Frontal cortex (tissue), 4 donors: ENCODE results near the gene CACNA2D3. TPM values are rescaled to one million over a fixed set of nuclear protein-coding genes. Genes with fewer than 3 reads are reported as not detected.
"Not testable (repeated sequence)": the region's sequence is repeated elsewhere in the genome, so short reads cannot be mapped to it uniquely, and the experiment has no call there.

Experiments
- DNase-seq, 2 donors: peaks; one replicate each; pipeline ENCODE4 v3.0.0; 2012; ENCODE audit warnings: low spot score in 2 of 2
- FAIRE-seq: peaks from 2 replicates; lab custom pipeline; 2012; peaks lifted over from hg19 to GRCh38; lab: Jason Lieb, UNC
- total RNA-seq: library from RNA; depleted of rRNA; stranded (reverse); fragments of >200 nt; gene quantifications from one replicate; pipeline ENCODE4 v1.2.3, GENCODE V29; 2014
- donor health status: control.
- donor health status: control.
- donor health status: control.

CACNA2D3 gene
- total RNA-seq = 30.6 TPM

DNA sequence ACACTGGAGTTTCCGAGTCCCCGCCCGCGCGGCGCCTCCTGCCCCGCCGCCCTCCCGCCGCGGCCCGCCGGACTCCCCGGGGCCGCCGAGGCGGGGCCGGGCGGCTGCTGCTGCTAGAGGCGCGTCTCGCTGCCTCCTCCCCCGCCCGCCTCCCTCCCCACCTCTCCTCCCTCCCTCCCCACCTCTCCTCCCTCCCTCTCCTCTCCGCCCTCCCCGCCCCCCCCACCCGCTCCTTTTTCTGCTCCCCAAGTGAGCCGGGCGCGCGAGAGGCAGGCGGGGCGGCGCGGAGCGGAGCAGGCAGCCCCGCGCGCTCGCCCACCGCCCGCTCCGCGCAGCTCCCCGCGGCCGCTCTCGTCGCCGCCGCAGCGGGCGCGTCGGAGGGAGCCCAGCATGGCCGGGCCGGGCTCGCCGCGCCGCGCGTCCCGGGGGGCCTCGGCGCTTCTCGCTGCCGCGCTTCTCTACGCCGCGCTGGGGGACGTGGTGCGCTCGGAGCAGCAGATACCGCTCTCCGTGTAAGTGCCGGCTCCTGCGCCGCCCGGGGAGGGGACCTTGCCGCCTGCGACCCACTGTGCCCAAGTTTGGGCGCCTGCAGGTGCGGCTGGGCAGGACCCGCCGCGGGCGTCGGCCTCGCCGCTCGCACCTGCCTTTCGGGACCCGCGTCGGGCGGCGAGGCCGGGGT is at the start of gene CACNA2D3:
TSS of gene CACNA2D3 (plus strand) at position 229 of the 679 bp plus-strand sequence.
- no peak for FAIRE-seq
- peak; percentile 66 to 72 for DNase-seq

DNA sequence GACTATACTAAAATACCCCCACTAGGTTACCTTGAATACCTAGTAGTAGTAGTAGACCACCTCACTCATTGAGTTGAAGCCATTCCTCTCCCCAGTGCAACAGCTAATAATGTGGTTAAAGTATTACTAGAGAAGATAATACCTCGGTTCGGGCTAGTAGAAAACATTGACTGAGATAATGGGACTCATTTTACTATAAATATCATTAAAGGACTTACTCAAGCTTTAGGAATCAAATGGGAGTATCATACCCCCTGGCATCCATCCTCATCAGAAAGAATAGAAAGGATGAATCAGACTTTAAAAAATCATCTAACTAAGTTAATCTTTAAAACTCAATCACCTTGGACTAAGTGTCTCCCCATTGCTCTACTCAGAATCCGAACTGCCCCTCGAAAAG is 49.0 kb upstream of the CACNA2D3 start:
- FAIRE-seq (no peak), DNase-seq (no peak)

DNA sequence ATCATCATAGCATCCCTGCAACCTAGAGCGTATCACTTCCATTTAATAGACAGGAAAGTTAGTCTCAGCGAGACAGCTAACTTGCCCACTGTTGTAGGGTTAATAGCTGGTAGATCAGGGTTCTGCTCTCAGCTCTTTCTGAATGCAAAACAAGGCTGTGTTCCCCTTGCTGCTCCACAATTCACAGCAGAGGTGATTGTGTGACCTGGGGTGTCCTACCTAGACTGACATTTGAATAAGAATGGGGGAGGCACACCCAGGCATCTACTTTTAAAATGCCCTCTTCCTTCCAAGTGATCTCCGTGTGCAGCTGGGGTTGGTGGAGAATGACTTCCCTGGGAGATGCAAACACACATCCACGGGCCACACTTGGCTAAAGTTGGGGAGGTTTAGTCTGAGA is 43.0 kb upstream of the CACNA2D3 start:
- no peak for FAIRE-seq
- no peak for DNase-seq

DNA sequence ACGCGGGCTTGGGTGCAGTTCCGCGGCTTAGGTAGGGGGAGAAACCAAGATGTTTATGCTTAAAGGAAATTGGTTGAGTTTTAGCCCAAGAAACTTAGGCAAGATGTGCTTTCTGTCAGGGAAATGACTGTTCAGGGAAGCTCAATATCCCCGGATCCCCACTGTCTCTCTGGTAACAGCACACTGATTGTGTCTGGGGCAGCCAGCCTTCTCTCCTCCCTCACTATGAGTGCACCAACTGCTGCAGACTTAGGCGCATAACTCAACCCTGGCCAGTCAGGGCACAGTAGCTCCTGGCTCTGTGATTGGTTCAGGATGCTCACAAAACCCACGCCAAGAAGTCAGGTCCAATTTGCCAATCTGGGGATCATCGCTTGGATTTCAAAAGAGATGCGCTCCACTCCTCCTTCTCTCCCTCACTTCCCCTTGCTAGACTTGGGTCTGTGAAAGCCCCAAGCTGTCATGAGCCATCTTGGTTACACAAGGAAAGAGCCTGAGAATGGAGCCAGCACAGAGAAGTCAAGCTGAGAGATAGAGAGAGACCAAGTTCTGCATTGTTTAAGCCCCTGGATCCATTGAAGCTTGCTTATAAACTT is 42.5 kb upstream of the CACNA2D3 start:
- no peak for FAIRE-seq

DNA sequence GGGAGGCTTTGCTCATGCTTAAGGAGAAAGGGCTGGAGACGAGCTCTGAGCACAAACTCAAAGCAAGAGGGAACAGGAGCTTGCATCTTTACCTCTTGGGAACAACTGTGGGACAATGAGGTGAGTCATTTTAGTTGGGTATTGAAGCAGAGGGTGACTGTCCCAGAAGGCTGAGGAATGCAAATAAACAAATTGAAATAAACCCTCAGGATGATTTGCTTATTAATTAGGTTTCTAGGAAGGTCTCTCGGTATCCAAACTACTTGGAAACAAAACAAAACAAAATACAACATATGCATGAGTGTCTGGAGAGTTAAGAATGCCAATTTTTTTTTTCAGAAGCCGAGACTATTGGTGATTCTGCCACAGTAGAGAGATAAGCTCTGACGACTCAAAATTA is 38.4 kb upstream of the CACNA2D3 start:
- no peak for FAIRE-seq

More for the DNA sequence above, 42.5 kb upstream of the CACNA2D3 start:
- no peak for DNase-seq

DNA sequence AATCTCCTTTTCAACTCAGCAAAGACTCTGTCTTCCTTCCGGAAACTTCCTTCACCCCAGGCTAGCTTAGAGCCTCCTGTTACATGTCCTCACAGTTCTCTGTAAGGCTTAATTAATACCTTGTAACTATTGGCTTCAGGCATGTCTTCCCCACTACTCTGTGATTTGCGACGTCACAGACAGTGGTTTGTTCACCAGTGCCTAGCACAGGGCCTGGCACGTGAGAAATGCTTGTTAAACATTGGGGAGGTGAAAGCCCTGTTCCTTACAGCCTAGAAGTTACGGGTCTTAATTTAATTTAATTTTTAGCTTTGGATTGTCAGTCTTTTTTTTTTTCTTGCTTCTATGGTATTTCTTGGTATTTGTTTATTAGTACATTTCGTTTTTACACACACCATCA is 36.4 kb upstream of the CACNA2D3 start:
- DNase-seq (no peak), FAIRE-seq (no peak)

More for the DNA sequence above, 38.4 kb upstream of the CACNA2D3 start:
- no peak for DNase-seq

DNA sequence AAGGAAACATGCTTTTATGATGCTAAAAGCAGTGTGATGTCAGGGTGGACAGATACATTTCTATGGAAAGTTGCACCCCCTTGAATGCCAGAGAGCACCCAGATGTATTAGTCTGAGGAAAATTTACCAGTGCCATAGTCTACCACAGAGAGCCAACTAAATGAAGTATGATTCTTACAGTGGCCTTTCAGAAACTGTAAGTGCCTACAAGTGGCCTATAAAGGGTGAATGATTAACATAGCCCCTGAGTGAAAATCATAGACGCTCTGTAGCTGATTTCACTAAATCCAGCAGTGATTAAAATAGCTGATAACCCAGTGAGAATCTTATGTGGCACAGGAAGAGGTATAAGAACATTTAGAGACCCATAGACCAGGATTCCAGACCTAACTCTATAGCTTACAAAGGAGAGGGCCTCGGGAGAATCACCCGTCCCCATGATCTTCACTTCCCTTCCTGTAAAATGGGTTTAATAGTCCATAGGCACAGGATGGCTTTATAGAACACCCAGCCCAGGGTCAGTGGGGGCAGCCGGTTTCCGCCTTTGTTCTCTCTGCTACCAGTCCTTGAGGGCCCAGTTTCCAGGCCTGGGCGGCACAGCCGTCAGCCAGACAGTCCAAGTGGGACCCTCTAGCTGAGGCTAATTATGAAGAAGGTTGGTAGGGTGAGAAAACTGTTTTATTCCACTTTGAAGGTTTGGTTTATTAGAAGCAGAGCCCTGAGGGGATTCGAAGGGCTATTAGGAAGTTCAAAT is 35.5 kb upstream of the CACNA2D3 start:
- DNase-seq (no peak), FAIRE-seq (no peak)

DNA sequence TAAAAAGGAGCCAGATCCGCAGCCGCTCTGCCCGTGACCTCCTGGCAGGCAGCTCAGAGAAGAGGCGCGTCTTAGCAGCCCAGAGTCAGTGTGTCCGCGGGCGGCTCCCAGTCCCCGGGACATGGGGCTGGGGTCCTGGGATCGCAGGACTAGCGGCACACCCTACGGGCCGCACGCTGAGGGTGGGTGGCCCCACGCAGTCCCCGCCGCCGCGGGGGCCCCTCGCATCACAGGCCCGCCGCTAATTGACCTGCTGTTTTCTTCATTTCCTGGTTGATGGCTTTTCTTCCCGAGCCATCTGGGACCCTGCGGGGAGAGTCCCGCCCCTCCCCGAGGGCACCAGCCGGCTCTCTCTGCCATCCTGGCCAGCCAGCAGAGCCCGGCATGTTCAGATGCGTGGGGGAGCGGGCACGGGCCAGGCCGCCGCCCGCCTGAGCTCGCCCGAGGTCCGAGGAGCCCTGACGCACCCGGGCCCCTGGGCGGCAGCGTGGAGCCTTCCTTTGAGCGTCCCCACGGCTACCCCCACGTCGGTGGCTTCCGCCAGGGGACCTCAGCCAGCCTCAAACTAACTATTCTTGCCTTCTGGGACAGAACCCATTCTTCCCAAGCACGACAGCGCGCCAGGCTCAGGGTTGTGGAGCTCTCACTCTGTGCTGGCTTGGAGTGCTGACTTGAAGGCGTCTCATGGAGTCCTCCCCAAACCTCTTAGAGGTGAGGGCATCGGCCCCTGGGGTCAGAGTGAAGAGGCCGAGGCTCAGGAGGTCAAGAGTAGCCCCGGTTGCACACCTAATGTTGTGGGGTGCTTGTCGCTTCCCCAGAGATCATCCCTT is 34.6 kb upstream of the CACNA2D3 start:
- FAIRE-seq (no peak), DNase-seq (peak in 1 of 2 donors; percentile 31)

DNA sequence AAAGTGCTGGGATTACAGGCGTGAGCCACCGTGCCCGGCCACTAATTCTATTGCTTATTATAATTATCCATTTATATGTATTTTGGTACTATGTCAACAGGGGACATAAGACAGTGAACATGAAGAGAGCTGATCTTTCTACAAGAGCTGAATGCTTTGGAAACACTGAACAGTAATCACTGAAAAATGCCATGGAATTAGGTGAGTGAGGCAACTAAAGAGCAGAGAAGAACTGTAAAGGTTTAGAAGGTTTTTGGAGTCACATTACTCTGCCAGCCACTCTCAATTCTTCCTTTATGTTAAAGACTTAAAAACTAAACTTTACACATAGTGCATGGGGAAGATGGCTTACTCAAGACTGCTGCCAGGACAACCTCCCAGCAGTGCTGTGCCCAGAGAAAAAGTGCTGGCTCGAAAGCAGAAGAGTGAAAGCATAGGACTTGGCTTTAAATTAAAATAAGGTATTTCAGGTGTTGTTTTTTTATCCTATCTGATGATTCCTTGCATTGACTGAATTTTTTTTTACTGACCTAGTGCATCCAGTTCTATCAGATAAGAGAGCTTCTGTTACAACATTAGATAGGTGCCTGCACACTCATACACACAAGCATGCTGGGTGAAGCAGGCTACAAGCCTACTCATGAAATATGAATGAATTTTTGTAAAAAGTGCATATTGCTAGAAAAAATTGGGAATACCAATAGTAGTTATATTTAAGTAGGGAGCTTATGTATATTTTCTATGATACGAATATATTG is 28.7 kb upstream of the CACNA2D3 start:
- no peak for FAIRE-seq
- no peak for DNase-seq

DNA sequence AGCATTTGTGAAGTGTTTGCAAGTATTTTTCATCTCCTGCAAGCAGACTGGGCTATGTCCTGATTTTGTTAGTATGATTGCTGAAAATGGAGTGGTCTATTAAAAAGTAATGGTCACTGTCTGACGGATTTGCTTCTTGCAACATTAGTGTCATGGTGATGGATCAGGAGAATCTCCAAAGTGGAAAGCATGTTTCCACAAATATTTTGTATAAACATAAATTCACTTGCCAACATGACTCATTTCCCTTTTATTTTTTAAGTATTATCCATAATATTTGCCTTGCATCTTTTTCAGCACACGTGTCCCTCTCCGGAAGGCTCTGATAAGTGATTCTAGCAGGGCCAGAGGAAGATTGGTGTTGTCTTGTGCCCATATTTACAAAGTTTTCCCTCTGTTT is 27.4 kb upstream of the CACNA2D3 start:
- DNase-seq = no peak
- no peak for FAIRE-seq

DNA sequence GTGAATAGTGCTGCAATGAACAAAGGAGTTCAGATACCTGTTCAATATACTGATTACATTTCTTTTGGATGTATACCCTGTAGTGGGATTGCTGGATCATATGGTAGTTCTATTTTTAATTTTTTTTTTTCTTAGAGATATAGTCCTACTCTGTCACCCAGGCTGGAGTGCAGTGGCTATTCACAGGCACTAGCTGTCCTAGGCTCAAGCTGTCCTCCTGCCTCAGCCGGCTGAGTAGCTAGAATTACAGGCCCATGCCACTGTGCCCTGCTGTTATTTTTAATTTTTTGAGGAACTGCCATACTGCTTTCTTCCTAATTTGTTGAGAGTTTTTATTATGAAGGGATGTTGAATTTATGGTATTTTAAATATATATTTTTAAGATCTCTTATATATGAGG is 23.0 kb upstream of the CACNA2D3 start:
- DNase-seq = no peak
- FAIRE-seq = no peak

DNA sequence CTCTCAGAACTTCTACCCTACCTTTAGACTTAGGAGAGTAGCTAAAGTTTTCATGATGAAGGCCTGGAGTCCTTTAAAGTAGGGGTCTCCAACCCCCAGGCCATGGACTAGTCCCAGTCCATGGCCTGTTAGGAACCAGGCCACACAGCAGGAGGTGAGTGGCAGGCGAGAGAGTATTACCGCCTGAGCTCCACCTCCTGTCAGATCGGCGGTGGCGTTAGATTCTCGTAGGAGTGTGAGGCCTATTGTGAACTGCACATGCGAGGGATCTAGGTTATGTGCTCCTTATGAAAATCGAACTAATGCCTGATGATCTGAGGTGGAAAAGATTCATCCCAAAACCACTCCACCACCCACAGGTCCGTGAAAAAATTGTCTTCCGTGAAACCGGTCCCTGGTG is 18.3 kb upstream of the CACNA2D3 start:
- no peak for FAIRE-seq

DNA sequence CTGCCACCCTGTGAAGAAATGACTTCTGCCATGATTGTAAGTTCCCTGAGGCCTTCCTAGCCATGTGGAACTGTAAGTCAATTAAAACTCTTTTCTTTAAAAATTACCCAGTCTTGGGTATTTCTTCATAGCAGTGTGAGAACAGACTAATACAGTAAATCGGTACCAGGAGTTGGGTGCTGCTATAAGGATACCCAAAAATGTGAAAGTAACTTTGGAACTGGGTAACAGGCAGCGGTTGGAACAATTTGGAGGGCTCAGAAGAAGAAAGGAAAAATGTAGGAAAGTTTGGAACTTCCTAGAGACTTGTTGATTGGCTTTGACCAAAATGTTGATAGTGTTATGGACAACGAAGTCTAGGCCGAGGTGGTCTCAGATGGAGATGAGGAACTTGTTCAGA is 6.2 kb upstream of the CACNA2D3 start:
- FAIRE-seq, DNase-seq: not testable (repeated sequence)

More for the DNA sequence above, 18.3 kb upstream of the CACNA2D3 start:
- no peak for DNase-seq

DNA sequence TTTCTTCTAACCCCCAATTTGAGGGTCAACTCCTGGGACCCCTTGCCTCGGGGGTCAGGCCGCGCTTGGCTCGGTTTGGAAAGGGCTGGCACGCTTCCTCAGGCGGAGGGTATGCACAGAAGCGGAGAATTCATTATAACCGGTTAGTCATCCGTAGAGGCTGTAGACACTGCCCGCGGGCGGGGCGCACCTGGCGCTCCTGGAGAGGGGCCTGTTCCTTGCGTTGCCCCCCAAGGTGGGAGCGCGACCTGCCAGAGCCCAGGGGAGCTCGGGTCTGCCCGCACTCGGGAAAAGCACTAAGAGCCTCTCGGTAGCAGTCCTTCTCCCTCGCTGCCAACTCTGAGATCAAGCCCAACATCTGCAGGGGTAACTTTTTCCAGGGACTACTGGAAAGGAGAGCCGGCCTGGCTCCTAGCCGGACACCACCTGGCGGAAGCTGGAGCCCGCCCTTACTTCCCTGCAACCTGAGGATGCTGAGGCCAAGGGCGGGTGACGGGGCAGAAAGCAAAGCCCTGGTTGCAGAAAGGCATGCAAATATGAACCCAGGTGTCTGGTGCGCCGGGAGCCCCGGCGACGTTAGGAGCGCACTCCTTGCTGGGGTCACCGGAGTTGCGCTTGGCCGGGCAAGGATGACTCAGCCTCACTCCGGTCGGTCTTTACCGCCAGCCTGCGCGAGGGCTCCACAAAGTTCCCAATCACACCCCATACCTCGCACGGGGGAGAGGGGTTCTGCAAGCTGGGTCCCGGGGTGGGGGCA is 1.5 kb upstream of the CACNA2D3 start:
- FAIRE-seq = no peak
- no peak for DNase-seq

DNA sequence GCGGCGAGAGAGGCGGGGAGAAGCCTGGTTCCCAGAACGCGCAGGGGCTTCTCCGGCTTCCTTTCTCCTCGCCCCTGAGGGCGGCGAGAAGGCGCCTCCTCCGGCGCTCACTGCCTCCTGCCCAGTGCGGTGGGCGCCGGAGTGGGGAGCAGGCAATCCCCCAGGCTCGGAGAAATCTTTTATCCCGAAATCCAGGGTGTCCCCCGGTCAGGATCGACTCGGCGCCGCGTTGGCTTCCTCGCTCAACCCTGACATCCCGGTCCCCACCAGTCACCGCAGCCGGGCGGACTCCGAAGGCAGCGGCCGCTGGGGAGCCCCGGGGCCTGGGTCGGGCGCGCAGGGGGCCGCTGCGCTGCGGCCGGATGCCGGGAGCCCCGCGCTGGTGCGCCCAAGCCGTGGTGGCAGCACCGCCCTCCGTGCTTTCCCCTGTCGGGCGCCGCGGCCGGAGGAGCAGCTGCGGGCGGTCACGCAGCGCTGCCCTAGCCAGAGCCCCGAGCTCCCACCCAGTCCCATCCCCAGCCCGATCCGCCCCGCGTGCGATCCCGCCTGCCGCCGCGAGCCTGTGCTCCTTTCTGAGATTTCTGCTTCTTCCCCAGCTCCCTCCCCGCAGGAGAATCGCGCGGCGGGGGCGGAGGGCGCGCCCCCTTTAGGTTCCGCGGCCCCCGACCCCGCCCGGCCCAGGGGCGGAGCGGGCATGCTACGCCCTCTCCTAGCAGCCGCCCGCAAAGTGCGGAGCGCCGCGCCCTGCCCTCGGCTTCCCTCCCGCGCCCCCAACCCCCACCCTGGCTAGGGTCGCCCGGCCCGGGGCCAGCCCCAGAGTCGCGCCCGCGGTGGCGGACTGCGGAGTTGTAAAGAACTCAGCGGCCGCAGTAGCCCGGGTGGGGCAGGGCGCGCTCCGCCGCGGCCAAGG is 683 bp upstream of the CACNA2D3 start:
- peak in 1 of 2 donors; percentile 47 for DNase-seq
- no peak for FAIRE-seq

DNA sequence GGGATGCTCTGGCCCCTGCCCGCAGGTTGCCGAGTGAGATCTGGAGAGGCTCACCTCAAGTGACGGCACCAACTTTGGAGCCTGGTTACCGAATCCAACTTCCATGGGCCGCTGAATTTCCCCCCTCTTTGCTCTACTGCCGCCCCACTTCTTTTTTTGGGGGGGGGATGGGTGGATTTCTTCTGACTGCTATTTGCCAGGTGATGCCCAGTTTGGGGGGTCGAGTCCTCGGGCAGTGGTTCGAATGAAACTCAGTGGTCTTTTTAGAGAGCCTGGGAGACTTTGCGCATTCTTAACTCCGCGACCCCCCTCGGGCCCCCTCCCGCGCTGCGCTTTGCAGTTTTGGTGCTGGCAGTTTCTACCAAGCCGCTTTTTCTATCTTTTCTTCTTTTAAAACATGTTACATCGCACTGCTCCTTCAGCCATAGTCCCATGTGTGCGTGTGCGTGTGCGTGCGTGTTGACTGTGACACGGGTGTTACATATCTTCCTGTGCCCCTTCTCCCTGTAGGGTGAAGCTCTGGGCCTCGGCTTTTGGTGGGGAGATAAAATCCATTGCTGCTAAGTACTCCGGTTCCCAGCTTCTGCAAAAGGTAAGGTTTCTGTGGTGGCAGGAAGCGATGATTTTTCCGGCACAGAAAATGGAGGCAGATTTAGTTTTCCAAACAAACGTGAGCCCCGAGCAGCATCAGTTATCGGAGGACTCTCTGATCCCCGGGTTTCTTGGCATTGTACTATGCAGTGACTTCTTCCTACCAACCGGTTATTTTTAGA is 837 bp downstream of the CACNA2D3 start:
- FAIRE-seq (no peak), DNase-seq (no peak)

DNA sequence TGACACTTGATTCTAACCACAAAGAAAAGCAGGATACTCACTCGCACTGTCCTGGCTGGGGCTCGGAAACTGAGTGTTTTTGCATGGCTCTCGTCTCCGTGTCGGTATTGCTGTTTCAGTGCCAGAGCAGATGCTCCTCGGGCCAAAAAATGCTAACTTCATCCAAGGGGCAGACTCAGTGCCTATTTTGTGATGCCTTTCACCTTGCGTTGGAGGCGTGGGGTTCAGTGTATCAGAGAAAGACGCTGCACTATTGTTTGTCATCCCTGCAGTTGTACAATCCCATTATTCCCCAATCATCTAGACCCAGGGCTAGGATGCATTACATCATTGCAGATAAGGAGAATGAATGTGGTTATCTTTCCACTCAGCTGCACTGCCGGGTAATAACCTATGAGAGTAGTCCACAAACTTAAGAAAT is 1.4 kb downstream of the CACNA2D3 start:
- no peak for DNase-seq
- no peak for FAIRE-seq
